HT1080 (cell line): Measurements from ENCODE around the gene MORN3. TPM values are rescaled to one million over a fixed set of nuclear protein-coding genes. Genes with fewer than 3 reads are reported as not detected.
"Not testable (repeated sequence)": the region's sequence is repeated elsewhere in the genome, so short reads cannot be mapped to it uniquely, and the experiment has no call there.

ENCODE experiments used
- DNase-seq: peaks from one replicate; pipeline ENCODE4 v3.0.0-alpha.2; 2015; ENCODE audit warnings: low read depth
- polyA plus RNA-seq, 2 experiments: library from polyadenylated mRNA; depleted of rRNA; stranded (reverse); fragments of >200 nt; gene quantifications; 2 replicates each; pipeline ENCODE4 v1.2.3, GENCODE V29; 2015
- total RNA-seq: library from RNA; depleted of rRNA; stranded (reverse); fragments of >200 nt; shearing (Covaris generic); gene quantifications from 2 replicates; pipeline ENCODE4 v1.2.3, GENCODE V29; 2014; rRNA removed

The MORN3 gene
- total RNA-seq, result 0.08 and 0.33 TPM in 2 replicates
- not detected in 2 replicates for polyA plus RNA-seq (2015; cell fraction: cytosol; rRNA removed)
- not detected in 2 replicates for polyA plus RNA-seq (2015; cell fraction: nucleus; rRNA removed)

DNA sequence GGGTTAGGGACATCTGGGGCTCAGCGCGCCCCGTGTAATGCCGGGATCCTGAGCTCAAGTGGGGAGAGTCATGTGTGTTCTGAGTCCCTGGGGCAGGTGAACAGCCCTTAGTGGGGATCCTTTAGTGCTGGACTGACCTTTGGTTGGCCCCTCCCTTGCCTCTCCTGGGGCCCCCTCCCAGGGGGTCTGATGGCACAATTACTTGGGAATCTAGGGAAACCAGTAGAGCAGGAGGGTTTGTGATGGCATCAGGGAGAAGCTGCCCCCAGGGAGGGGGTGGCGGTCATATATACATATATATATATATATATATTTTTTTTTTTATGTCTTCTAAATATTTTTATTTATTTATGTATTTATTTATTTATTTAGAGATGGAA is at the start of gene MORN3:
TSS of gene MORN3 (minus strand) at position 134 of the 380 bp plus-strand sequence. CDS start 171 bp downstream, outside the sequence.
- no peak for DNase-seq

- no peak for DNase-seq
Observed at GRCh38 chr12:121718653-121719239, 49.3 kb upstream of the MORN3 start.

DNA sequence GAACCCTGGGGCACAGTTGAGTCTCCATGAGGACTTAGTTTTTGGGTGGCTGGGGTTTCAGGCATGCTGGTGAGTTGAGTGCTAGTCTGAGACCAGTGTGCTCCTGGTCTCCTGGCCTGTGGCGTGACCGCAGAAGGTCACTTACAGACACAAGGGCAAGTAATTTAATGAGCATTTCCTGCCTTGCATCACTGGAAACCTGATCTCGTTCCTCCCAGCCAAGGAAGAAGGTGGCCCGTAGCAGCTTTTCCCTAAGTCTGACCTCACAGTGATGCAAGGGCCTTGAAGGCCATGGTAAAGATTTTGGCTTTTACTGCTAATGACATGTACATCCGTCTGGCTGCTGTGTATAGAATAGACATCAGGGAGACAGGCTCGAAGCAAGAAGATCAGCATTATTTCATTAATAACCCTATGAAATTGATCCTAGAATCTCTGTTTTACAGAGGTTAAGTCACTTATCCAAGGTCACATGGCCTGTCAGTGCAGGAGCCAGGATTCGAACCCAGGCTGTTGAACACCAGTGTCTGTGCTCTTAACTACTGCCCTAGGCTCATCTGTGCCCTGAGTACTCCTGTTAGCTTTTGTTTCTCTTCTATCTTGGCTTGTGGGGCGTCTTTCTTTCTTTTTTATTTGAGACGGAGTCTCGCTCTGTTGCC is 47.7 kb upstream of the MORN3 start:
- peak; percentile 95 for DNase-seq

- no peak for DNase-seq
Observed at GRCh38 chr12:121715862-121716435, 46.5 kb upstream of the MORN3 start.

DNA sequence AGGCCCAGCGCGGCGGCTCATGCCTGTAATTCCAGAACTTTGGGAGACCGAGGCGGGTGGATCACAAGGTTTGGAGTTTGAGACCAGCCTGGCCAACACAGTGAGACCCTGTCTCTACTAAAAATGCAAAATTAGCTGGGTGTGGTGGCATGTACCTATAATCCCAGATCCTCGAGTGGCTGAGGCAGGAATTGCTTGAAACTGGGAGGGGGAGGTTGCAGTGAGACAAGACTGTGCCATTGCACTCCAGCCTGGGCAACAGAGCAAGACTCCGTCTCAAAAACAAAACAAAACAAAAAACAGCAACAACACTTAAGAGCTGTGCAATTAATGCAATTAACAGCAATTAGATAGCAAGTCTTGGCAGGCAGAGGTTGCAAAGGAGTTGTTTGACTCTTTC is 45.6 kb upstream of the MORN3 start:
- not testable (repeated sequence) for DNase-seq

DNA sequence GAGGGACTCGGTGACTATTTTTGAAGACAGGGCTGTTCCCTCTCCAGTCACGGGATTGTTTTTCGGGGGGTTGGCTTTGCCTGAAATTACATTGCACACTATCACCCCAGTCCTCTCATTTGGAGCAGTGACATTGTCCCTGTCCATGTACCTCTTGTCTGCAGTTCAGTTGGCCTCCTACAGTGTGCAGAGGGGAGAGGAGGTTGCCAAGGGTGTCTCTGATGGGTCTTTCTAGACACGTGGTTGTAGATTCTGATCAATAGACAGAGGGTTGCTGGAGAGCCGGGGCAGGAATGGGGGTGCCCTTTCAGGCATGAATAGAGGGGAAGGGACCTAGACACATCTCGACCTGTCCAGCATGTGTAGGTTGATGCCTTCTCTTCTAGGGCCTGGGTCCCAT is 44.3 kb upstream of the MORN3 start:
- DNase-seq, result no peak

- no peak for DNase-seq
Observed at GRCh38 chr12:121713257-121713777, 43.9 kb upstream of the MORN3 start.

DNA sequence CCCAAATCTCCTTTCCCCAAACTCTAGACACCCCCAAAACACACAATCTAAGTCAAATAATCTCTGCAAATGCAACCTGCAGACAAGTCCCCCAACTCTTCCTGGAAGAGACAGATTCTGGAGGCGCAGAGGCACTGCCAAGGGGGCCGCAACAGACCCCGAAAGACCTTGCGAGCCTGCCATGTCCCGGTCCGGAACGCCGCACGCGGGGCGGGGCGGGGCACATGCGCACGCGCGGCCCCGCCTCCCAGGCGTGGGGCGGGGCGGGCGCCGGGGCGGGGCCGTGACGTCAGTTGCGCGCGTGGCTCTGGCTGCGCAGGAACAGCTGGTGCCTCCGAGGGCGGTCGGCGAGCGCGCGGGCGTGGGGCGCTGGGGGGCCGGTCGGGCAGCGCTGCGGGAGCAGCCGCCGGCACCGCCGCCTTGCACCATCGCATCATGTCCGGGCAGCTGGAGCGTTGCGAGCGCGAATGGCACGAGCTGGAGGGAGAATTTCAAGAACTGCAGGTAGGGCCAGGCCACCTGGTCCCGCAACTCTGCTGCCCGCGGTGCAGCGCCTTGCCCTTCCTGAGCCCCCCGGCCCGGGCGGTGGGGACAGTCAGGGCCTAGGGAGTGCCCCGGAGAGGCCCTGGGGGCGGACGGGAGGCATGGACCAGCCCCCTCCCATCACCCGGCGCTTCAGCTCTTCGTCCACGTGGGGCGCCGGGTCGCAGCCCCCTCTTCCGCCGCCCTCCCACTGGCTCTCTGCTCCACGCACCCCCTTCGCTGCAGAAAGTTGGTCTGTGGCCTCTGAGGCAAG is 43.2 kb upstream of the MORN3 start, which contains the start of gene TMEM120B:
TSS of gene TMEM120B (plus strand) at position 292 of the 796 bp plus-strand sequence. CDS start at position 436, 144 bp downstream.
- peak; percentile 38 for DNase-seq

DNA sequence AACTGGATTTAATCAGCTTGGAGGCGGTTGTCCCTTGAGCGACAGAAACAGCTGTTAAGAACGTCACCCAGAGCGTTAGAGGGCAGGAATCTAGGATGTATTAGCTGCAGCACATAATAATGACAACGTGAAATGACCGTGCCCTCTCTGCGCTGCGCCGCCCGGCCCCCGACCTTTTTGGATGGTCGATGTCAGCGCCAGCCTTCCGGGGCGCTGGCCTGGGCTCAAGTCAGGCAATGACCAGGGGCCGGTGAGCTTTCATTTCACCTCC is 42.7 kb upstream of the MORN3 start:
- no peak for DNase-seq

- peak; percentile 56 for DNase-seq
Observed at GRCh38 chr12:121711361-121712189, 42.1 kb upstream of the MORN3 start.

DNA sequence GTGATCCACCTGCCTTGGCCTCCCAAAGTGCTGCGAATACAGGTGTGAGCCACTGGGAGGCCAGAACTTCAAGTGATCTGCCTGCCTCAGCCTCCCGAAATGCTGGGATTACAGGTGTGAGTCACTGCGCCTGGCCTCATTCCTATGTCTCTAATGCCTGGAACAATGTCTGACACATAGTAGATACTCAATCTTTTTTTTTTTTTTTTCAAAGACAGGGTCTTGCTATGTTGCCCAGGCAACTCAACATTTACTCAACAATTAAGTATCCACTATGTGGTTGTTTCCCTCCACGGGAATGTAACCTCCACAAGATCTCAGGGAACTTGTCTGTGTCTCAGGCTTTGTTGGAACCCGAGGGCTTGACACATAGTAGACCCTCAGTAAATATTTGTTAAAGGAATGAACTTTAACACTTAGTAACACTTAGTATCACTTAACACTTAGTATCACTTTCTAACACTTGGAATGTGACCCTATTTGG is 40.1 kb upstream of the MORN3 start:
- peak; percentile 84 for DNase-seq

DNA sequence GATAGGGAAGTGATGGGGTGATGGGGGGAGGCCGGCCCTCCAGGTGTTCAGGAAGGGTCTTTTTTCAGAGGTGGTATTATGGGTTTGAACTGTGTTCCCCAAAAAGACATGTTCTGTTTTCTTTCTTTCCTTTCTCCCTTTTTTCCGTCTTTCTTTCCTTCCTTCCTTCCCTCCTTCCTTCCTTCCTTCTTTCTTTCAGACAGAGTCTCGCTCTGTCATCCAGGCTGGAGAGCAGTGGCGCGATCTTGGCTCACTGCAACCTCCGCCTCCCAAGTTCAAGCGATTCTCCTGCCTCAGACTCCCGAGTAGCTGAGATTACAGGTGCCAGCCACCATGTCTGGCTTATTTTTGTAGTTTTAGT is 39.6 kb upstream of the MORN3 start:
- not testable (repeated sequence) for DNase-seq

GRCh38 chr12:121708313-121709063 is 39.0 kb upstream of the MORN3 start:
- DNase-seq, result no peak

GRCh38 chr12:121705514-121705913 is 36.1 kb upstream of the MORN3 start:
- DNase-seq, result no peak

- DNase-seq, result no peak
Observed at GRCh38 chr12:121702944-121703343, 33.5 kb upstream of the MORN3 start.

DNA sequence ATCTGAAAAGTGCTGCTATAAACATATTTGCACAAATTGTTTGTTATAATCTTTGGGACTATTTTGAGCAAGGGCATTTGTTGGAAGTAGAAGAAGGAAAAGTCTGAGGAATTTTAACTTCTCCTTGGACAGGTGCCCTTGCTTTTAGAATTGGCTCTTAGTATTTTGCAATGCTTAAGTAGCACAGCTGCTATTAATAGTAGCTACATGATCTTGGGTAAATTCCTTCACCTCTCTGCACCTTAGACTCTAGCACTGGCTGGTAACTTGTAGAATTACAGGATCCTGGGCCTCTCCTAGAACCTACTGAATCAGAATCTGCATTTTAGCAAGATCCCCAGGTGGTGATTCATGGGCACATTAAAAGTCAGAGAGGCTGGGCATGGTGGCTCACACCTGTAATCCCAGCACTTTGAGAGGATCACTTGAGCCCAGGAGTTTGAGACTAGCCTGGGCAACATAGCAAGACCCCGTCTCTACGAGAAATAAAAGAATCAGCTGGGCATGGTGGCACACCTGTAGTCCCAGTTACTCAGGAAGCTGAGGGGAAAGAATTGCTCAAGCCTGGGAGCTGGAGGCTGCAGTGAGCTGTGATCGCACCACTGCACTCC is 32.3 kb upstream of the MORN3 start:
- DNase-seq, result no peak

- DNase-seq, result not testable (repeated sequence)
Observed at GRCh38 chr12:121697861-121698260, 28.4 kb upstream of the MORN3 start.

- DNase-seq, result peak; percentile 41
Observed at GRCh38 chr12:121697093-121697698, 27.7 kb upstream of the MORN3 start.

- DNase-seq, result no peak
Observed at GRCh38 chr12:121693155-121693687, 23.8 kb upstream of the MORN3 start.
